A549 (cell line): ENCODE measurements around the gene STRIP2. TPM values are rescaled to one million over a fixed set of nuclear protein-coding genes. Genes with fewer than 3 reads are reported as not detected.
A peak's percentile ranks its signal among the peaks of the same experiment; 100 is the strongest.

Experiments used
- ATAC-seq, 2 experiments: fragments of 200-7000 bp in 1 of 2; fragments of >200 bp in 1 of 2; cut with Nextera tagmentation in 1 of 2; cut with Tn5 transposase in 1 of 2; 3 replicates each; pipeline versions ENCODE4 v1.8.0 to v1.9.1; 2018 to 2020; ENCODE audit warnings: mild to moderate bottlenecking in 1 of 2, moderate library complexity in 1 of 2
- CTCF ChIA-PET: fragments of 300-600 bp; sonication (Branson Sonifier 250); formaldehyde crosslinking; extraction: SDS; loops from one replicate; lab custom pipeline; 2021; ENCODE audit warnings: antibody characterized with exemption, inconsistent platforms; lab: Yijun Ruan, JAX
- POLR2A ChIA-PET: fragments of 350-600 bp; formaldehyde crosslinking; extraction: SDS; loops from one replicate; lab custom pipeline; 2021; ENCODE audit warnings: antibody characterized with exemption, inconsistent platforms; lab: Yijun Ruan, JAX
- DNase-seq, 2 experiments: peaks; one replicate each; pipeline versions ENCODE4 v3.0.0 to v3.0.0-alpha.2; 2011 to 2016; ENCODE audit warnings: low read depth in 1 of 2, low spot score in 1 of 2
- FAIRE-seq: peaks from 2 replicates; lab custom pipeline; 2011; peaks lifted over from hg19 to GRCh38; lab: Jason Lieb, UNC
- H3K27ac ChIP-seq, 2 experiments: fragments of >200 bp; sonication (Bioruptor Twin); formaldehyde crosslinking; 3 replicates each; pipeline ENCODE4 v1.5.1; 2016 to 2017
- H3K4me1 ChIP-seq: fragments of >200 bp; sonication (Bioruptor Twin); formaldehyde crosslinking; 3 replicates; pipeline ENCODE4 v1.6.1; 2016
- H3K4me2 ChIP-seq: fragments of >200 bp; sonication (Bioruptor Twin); formaldehyde crosslinking; 3 replicates; pipeline ENCODE4 v1.6.1; 2016
- H3K4me3 ChIP-seq: fragments of >200 bp; sonication (Bioruptor Twin); formaldehyde crosslinking; 3 replicates; pipeline ENCODE4 v1.5.1; 2016
- H3K9me3 ChIP-seq: fragments of >200 bp; sonication (Bioruptor Twin); formaldehyde crosslinking; 3 replicates; pipeline ENCODE4 v1.6.1; 2016
- CBX2 ChIP-seq: fragments of 200-600 bp; sonication (generic); IDR thresholded peaks from 2 replicates; pipeline ENCODE4 v1.6.1; 2016; ENCODE audit warnings: low read depth, mild to moderate bottlenecking, borderline replicate concordance
- CBX8 ChIP-seq: fragments of 200-600 bp; sonication (generic); IDR thresholded peaks from 2 replicates; pipeline ENCODE4 v1.6.1; 2016
- CEBPB ChIP-seq, 2 experiments: fragments of >200 bp in 1 of 2; sonication (Bioruptor Twin) in 1 of 2; formaldehyde crosslinking in 1 of 2; IDR thresholded peaks; 2 replicates each; pipeline ENCODE4 v1.6.1; 2012 to 2016
- CHD2 ChIP-seq: fragments of 150-350 bp; IDR thresholded peaks from 2 replicates; pipeline ENCODE4 v1.6.1; 2014; ENCODE audit warnings: low read length; ENCODE audit not compliant: partially characterized antibody
- HEYL ChIP-seq: fragments of 250-450 bp; sonication (Bioruptor Pico); IDR thresholded peaks from 2 replicates; pipeline ENCODE4 v1.8.0; 2021; ENCODE audit warnings: mild to moderate bottlenecking, moderate library complexity
- HOXB5 ChIP-seq: fragments of 250-450 bp; sonication (Bioruptor Pico); IDR thresholded peaks from 2 replicates; pipeline ENCODE4 v1.5.0; 2020; ENCODE audit warnings: mild to moderate bottlenecking, moderate library complexity
- JUN ChIP-seq, 2 experiments: fragments of >200 bp; sonication (Bioruptor Twin); formaldehyde crosslinking; IDR thresholded peaks; 2 replicates in 1 of 2; 3 replicates in 1 of 2; pipeline ENCODE4 v1.6.1; 2016 to 2017
- JUNB ChIP-seq: fragments of >200 bp; sonication (Bioruptor Twin); formaldehyde crosslinking; IDR thresholded peaks from 2 replicates; pipeline ENCODE4 v1.6.1; 2016
- KDM5A ChIP-seq: fragments of 200-600 bp; sonication (generic); IDR thresholded peaks from 2 replicates; pipeline ENCODE4 v1.6.1; 2016; ENCODE audit warnings: antibody characterized with exemption, mild to moderate bottlenecking
- MAFK ChIP-seq: fragments of 450-650 bp; IDR thresholded peaks from 2 replicates; pipeline ENCODE4 v1.6.1; 2014; ENCODE audit not compliant: partially characterized antibody
- MAZ ChIP-seq: fragments of 150-350 bp; IDR thresholded peaks from 2 replicates; pipeline ENCODE4 v1.6.1; 2014; ENCODE audit warnings: antibody characterized with exemption, low read depth, low read length, borderline replicate concordance
- NR3C1 ChIP-seq: fragments of >200 bp; sonication (Bioruptor Twin); formaldehyde crosslinking; IDR thresholded peaks from 3 replicates; pipeline ENCODE4 v1.6.1; 2017
- POLR2A ChIP-seq: IDR thresholded peaks from 2 replicates; pipeline ENCODE4 v1.6.1; 2012; ENCODE audit warnings: mild to moderate bottlenecking, low read length
- RAD21 ChIP-seq, 2 experiments: fragments of >200 bp in 1 of 2; sonication (Bioruptor Twin) in 1 of 2; formaldehyde crosslinking in 1 of 2; IDR thresholded peaks in 1 of 2; conservative IDR thresholded peaks in 1 of 2; 2 replicates in 1 of 2; 3 replicates in 1 of 2; pipeline ENCODE4 v1.6.1; 2012 to 2018; ENCODE audit warnings: inconsistent platforms in 1 of 2
- RARB ChIP-seq: fragments of 250-450 bp; sonication (Bioruptor Pico); IDR thresholded peaks from 2 replicates; pipeline ENCODE4 v1.8.0; 2021; ENCODE audit warnings: mild to moderate bottlenecking, moderate library complexity
- RFX5 ChIP-seq: fragments of 450-650 bp; IDR thresholded peaks from 2 replicates; pipeline ENCODE4 v1.7.1; 2014; ENCODE audit warnings: antibody characterized with exemption, mild to moderate bottlenecking, moderate library complexity
- RNF2 ChIP-seq: fragments of 200-600 bp; sonication (generic); IDR thresholded peaks from 2 replicates; pipeline ENCODE4 v1.6.1; 2016; ENCODE audit warnings: low read depth, mild to moderate bottlenecking, antibody characterized with exemption, moderate library complexity, borderline replicate concordance
- TFCP2L1 ChIP-seq: fragments of 250-450 bp; sonication (Bioruptor Pico); IDR thresholded peaks from 2 replicates; pipeline ENCODE4 v1.5.0; 2021; ENCODE audit warnings: mild to moderate bottlenecking
- TP53 ChIP-seq: fragments of 250-450 bp; sonication (Bioruptor Pico); IDR thresholded peaks from 2 replicates; pipeline ENCODE4 v1.5.0; 2021; ENCODE audit warnings: mild to moderate bottlenecking, moderate library complexity
- ZC3H11A ChIP-seq: fragments of 450-650 bp; IDR thresholded peaks from 2 replicates; pipeline ENCODE4 v1.6.1; 2014; ENCODE audit warnings: antibody characterized with exemption, mild to moderate bottlenecking
- ZNF302 ChIP-seq: fragments of 250-450 bp; sonication (Bioruptor Pico); IDR thresholded peaks from 2 replicates; pipeline ENCODE4 v1.9.0; 2021; ENCODE audit warnings: inconsistent platforms, mild to moderate bottlenecking, moderate library complexity
- WGBS: methylation state at CpG from one replicate; pipeline ENCODE4 v1.1.6; 2017; ENCODE audit errors: missing lambda C conversion rate; 5-methylcytosine and 5-hydroxymethylcytosine counted together
- polyA plus RNA-seq, 4 experiments: library from polyadenylated mRNA; depleted of rRNA in 3 of 4; stranded (reverse); fragments of >200 nt; fragmentation: RNase III in 1 of 4; extraction: RNeasy Plus Mini Kit Qiagen cat#74134 plus additional on column Dnase treatment in 1 of 4; gene quantifications; 2 replicates in 3 of 4; 3 replicates in 1 of 4; pipeline ENCODE4 v1.2.3, GENCODE V29; 2011 to 2017
- TF ChIP-seq, protein P1 (sequence below): fragments of 250-450 bp; sonication (Bioruptor Pico); IDR thresholded peaks from 2 replicates; pipeline ENCODE4 v1.5.0; 2020; ENCODE audit warnings: low read depth, mild to moderate bottlenecking, moderate library complexity
- TF ChIP-seq, protein P2 (sequence below): IDR thresholded peaks from 2 replicates; pipeline ENCODE4 v1.6.1; 2012

Gene STRIP2
- polyA plus RNA-seq, 2 of the 4 experiments (the other 2 are of a cell fraction): 4.9 to 7.2 TPM

DNA sequence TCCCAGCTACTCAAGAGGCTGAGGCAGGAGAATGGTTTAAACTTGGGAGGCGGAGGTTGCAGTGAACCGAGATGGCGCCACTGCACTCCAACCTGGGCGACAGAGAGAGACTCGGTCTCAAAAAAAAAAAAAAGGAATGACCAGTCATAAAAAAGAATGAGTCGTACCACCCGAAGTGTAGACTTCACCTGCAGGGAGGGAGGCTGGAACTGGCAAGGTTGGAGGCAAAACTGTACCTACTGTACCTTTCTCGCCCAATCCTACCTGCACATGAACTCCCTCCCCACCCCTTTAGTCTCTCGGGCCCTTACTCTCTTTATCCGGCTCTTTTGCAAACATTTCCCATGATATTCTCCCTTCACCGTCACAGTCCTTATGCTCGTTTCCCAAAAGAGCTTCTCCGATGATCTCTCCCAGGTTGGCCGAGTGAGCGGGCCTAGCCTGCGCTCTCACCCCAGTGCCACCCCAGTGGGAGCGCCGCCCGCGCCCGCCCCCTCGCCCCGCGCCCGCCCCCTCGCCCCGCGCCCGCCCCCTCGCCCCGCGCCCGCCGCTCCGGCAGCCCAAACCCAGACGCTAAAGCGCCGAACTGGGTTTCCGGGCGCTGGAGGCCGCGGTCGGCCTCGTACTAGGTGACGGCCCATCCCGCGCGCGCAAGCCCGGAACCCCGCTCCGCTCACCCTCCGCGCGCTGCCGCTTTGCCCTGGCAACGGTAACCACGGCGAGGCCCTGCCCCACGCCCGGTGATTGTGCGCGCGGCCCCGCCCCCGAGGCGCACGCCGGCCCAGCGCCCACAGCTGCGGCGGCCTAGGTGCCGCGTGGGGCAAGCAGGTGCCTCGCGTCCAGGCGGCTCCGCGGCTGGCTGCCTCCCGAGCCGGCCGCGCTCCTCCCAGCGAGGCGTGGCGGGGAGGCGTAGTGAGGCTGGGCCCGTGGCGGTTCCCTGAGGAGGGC is 67.8 kb downstream of the STRIP2 start, which contains the start of gene SMKR1 (continued):
- TF ChIP-seq, protein P1, sequence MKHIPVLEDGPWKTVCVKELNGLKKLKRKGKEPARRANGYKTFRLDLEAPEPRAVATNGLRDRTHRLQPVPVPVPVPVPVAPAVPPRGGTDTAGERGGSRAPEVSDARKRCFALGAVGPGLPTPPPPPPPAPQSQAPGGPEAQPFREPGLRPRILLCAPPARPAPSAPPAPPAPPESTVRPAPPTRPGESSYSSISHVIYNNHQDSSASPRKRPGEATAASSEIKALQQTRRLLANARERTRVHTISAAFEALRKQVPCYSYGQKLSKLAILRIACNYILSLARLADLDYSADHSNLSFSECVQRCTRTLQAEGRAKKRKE (CRISPR knock-in tag): no peak
- TF ChIP-seq ZNF302 (no peak), CEBPB (IDR thresholded peaks at IDR 0.05) (no peak), ZC3H11A (no peak), RFX5 (no peak), CHD2 (no peak), KDM5A (no peak), MAFK (no peak), MAZ (no peak), HEYL (CRISPR knock-in tag) (no peak), RARB (CRISPR knock-in tag) (no peak), JUNB (no peak), TFCP2L1 (CRISPR knock-in tag) (no peak), TP53 (CRISPR knock-in tag) (0 out of 2 replicates have a peak, but pooled peaks have one; percentile 33), CBX8 (no peak), POLR2A (peak; percentile 95), CBX2 (no peak), HOXB5 (CRISPR knock-in tag) (no peak), JUN (IDR thresholded peaks at IDR 0.05) (peak in 1 of 2 experiments; percentile 48; a peak in 1 of 5 replicates)

DNA sequence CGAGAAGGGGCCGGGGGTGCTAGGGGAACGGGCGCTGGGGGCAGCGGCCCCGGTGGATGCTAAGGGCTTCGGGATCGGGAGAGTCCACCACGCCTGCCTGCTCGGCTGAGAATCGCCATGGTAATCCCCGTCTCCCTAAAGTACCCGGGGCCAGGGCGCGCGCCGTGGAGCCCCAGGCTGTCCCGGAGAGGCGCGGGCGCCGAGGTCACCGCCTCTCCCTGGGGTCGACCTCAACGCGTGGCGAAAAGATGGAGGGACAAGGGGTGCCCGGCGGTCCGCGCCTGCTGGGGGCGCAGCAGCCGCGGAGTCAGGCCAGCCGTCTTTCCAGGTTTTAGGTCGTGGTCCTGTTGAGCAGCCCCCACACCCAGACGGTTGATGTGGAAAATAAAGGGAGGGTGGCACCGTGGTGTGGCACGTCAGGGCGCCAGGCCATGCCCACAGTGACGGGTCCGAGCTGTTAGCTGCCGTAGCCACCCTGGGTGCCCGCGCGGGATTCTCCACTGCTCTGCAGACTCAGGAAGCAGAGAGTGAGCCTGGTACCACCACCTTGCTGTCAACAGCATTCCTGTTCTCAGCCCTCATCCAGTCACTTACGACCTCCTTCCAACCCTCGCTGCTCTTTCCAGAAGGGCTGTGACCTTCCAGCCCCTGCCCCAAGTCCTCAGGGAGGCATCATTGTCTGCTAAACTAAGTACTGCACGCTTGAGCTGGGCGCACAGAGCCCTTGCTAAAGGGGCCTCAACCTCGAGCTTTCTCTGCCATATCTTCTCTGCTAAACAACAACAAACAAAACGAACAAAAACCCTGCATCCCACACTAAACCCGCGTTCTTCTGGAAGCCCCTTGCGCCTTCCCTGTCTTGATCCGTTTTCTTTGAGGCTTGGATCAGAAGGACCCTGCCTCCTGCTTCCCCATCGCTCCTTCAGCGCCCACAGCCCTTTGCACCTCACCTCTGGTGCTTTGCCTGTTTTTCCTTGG is 68.8 kb downstream of the STRIP2 start:
- DNase-seq (peak; percentile 21 to 57), ATAC-seq (peak; percentile 55 to 63), FAIRE-seq (no peak)
- Histone ChIP-seq H3K9me3 (no peaks in the 10 kb centered on the region), H3K4me3 (peak overlapping the region; percentile 72), H3K27ac (peak overlapping the region; percentile 82 to 88), H3K4me1 (peaks cover 5% of the 10 kb centered on the region; the same call in 1 of the 3 replicates), H3K4me2 (peak overlapping the region; percentile 92)
- ChIA-PET CTCF (interaction anchor here (0.8 to 1.7 kb wide), 6 partner anchors 19 to 285 kb away, joined by 3 to 6 read pairs (median 4); no protein-coding TSS in a partner anchor), POLR2A (interaction anchor here (0.8 to 0.9 kb wide), 2 partner anchors 22 to 138 kb away, joined by 3 to 4 read pairs; no protein-coding TSS in a partner anchor)
- TF ChIP-seq RNF2: peak; percentile 32; the same call in 1 of the 2 replicates
- TF ChIP-seq RAD21 (conservative IDR thresholded peaks at IDR 0.05 in 1 of 2, IDR thresholded peaks at IDR 0.05 in 1 of 2): peak in 1 of 2 experiments; percentile 2; a peak in 2 of 5 replicates
- no peak for TF ChIP-seq HOXB5 (CRISPR knock-in tag)
- no peak for TF ChIP-seq NR3C1
- TF ChIP-seq, protein P2, sequence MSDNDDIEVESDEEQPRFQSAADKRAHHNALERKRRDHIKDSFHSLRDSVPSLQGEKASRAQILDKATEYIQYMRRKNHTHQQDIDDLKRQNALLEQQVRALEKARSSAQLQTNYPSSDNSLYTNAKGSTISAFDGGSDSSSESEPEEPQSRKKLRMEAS: 0 out of 2 replicates have a peak, but pooled peaks have one; percentile 39
- WGBS: 47% methylated on average over 37 of the region's 58 CpGs
